Liver (tissue), 9 donors: Measurements from ENCODE around the gene CABS1. TPM values are rescaled to one million over a fixed set of nuclear protein-coding genes. Genes with fewer than 3 reads are reported as not detected.

ENCODE experiments used
- DNase-seq: peaks from one replicate; pipeline ENCODE4 v3.0.0-alpha.2; 2017; ENCODE audit warnings: low spot score
- H3K27ac ChIP-seq, 2 donors: one replicate each; pipeline ENCODE4 v1.7.0; 2013; ENCODE audit warnings: inconsistent platforms in 2 of 2, low read length in 2 of 2, control low read depth in 1 of 2, low read depth in 1 of 2, mild to moderate bottlenecking in 1 of 2
- H3K27me3 ChIP-seq, 4 donors: one replicate each; pipeline versions ENCODE4 v1.6.1 to v1.7.0; 2013; ENCODE audit warnings: low read length in 3 of 4, inconsistent platforms in 1 of 4, mild to moderate bottlenecking in 1 of 4, moderate library complexity in 1 of 4; ENCODE audit not compliant: control insufficient read depth in 4 of 4, insufficient read depth in 4 of 4
- H3K36me3 ChIP-seq, 4 donors: one replicate each; pipeline versions ENCODE4 v1.6.1 to v1.7.0; 2013; ENCODE audit warnings: low read length in 3 of 4, mild to moderate bottlenecking in 3 of 4, low read depth in 1 of 4, moderate library complexity in 1 of 4; ENCODE audit not compliant: control insufficient read depth in 4 of 4, insufficient read depth in 3 of 4
- H3K4me1 ChIP-seq, 4 donors: one replicate each; pipeline versions ENCODE4 v1.6.1 to v1.7.0; 2013; ENCODE audit warnings: low read length in 3 of 4, mild to moderate bottlenecking in 3 of 4, moderate library complexity in 1 of 4; ENCODE audit not compliant: control insufficient read depth in 4 of 4, insufficient read depth in 4 of 4
- H3K4me3 ChIP-seq, 3 donors: one replicate each; pipeline versions ENCODE4 v1.6.1 to v1.7.0; 2013; ENCODE audit warnings: low read length in 3 of 3, control low read depth in 1 of 3, low read depth in 1 of 3, mild to moderate bottlenecking in 1 of 3
- H3K9ac ChIP-seq, 2 donors: one replicate each; pipeline ENCODE4 v1.7.0; 2013; ENCODE audit warnings: low read length in 2 of 2, mild to moderate bottlenecking in 2 of 2, moderate library complexity in 2 of 2, control low read depth in 1 of 2, low read depth in 1 of 2
- H3K9me3 ChIP-seq, 4 donors: one replicate each; pipeline versions ENCODE4 v1.6.1 to v1.7.0; 2013; ENCODE audit warnings: low read length in 3 of 4; ENCODE audit not compliant: control insufficient read depth in 4 of 4
- EGR1 ChIP-seq, 2 donors: IDR thresholded peaks; 2 replicates each; pipeline ENCODE4 v1.6.1; 2016 to 2018; ENCODE audit warnings: antibody characterized with exemption in 2 of 2, low read depth in 2 of 2
- FOXA2 ChIP-seq: IDR thresholded peaks from 2 replicates; pipeline ENCODE4 v1.6.1; 2016; ENCODE audit warnings: antibody characterized with exemption
- GABPA ChIP-seq, 2 donors: IDR thresholded peaks in 1 of 2; conservative IDR thresholded peaks in 1 of 2; 2 replicates each; pipeline ENCODE4 v1.6.1; 2016; ENCODE audit warnings: antibody characterized with exemption in 2 of 2, mild to moderate bottlenecking in 1 of 2, moderate library complexity in 1 of 2
- HNF4A ChIP-seq, 2 donors: conservative IDR thresholded peaks; 2 replicates each; pipeline ENCODE4 v1.6.1; 2016; ENCODE audit warnings: antibody characterized with exemption in 2 of 2, mild to moderate bottlenecking in 2 of 2
- HNF4G ChIP-seq: IDR thresholded peaks from 2 replicates; pipeline ENCODE4 v1.6.1; 2016; ENCODE audit warnings: antibody characterized with exemption
- NR2F2 ChIP-seq: IDR thresholded peaks from 2 replicates; pipeline ENCODE4 v1.6.1; 2016; ENCODE audit warnings: antibody characterized with exemption
- RAD21 ChIP-seq, 2 donors: IDR thresholded peaks; 2 replicates each; pipeline ENCODE4 v1.6.1; 2016; ENCODE audit warnings: antibody characterized with exemption in 2 of 2, mild to moderate bottlenecking in 2 of 2
- RXRA ChIP-seq, 2 donors: IDR thresholded peaks; 2 replicates each; pipeline ENCODE4 v1.6.1; 2017 to 2018; ENCODE audit warnings: antibody characterized with exemption in 2 of 2, mild to moderate bottlenecking in 1 of 2
- TAF1 ChIP-seq: conservative IDR thresholded peaks from 2 replicates; pipeline ENCODE4 v1.6.1; 2016; ENCODE audit warnings: antibody characterized with exemption, mild to moderate bottlenecking
- WGBS: extraction: QIAGEN DNeasy Blood & Tissue Kit; methylation state at CpG from one replicate; pipeline ENCODE4 v1.1.7; 2013; 5-methylcytosine and 5-hydroxymethylcytosine counted together
- polyA plus RNA-seq, 2 donors: library from polyadenylated mRNA; stranded (reverse) in 1 of 2; unstranded in 1 of 2; fragments of 200-250 nt in 1 of 2; fragments of >200 nt in 1 of 2; fragmentation: Nextera tagmentation in 1 of 2; extraction: Ambion mirVana in 1 of 2; gene quantifications; one replicate each; pipeline versions ENCODE4 v1.2.1 to v1.2.3, GENCODE V29; 2013 to 2015
- total RNA-seq, 2 donors: library from RNA; depleted of rRNA; stranded (reverse); fragments of >200 nt; gene quantifications; one replicate each; pipeline ENCODE4 v1.2.3, GENCODE V29; 2014
- TF ChIP-seq, protein P1 (sequence below): IDR thresholded peaks from 2 replicates; pipeline ENCODE4 v1.6.1; 2016; ENCODE audit warnings: antibody characterized with exemption
- TF ChIP-seq, protein P2 (sequence below): IDR thresholded peaks from 2 replicates; pipeline ENCODE4 v1.6.1; 2016; ENCODE audit warnings: antibody characterized with exemption
- TF ChIP-seq, protein P3 (sequence below): fragments of 150-350 bp; IDR thresholded peaks from 2 replicates; pipeline ENCODE4 v1.5.1; 2017; ENCODE audit warnings: improper control_type of control experiment, low read depth, low read length; ENCODE audit not compliant: missing input control
- donor health status: healthy.
- donor health status: healthy.
- donor health status: healthy.
- donor health status: healthy.
- donor health status: healthy.

The CABS1 gene
- total and polyA plus RNA-seq, 4 donors, result not detected

GRCh38 chr4:70336043-70336442 is 1.3 kb downstream of the CABS1 start:
- H3K9ac ChIP-seq, result no peak overlapping the region
- no peaks in the 10 kb centered on the region for H3K27me3 ChIP-seq
- no peaks in the 10 kb centered on the region for H3K4me1 ChIP-seq
- DNase-seq, result no peak
- no peak overlapping the region for H3K27ac ChIP-seq
- no peak overlapping the region for H3K4me3 ChIP-seq
- H3K9me3 ChIP-seq, result no peaks in the 10 kb centered on the region
- TF ChIP-seq RAD21 (IDR thresholded peaks at IDR 0.05), result no peak
- TF ChIP-seq HNF4A (conservative IDR thresholded peaks at IDR 0.05), result no peak
- no peak for TF ChIP-seq TAF1
- no peak for TF ChIP-seq EGR1 (IDR thresholded peaks at IDR 0.05; ENCODE audit: low read depth in 2 of 2)
- no peak for TF ChIP-seq GABPA (IDR thresholded peaks at IDR 0.05 in 1 of 2, conservative IDR thresholded peaks at IDR 0.05 in 1 of 2)
- no peak for TF ChIP-seq HNF4G
- no peak for TF ChIP-seq RXRA (IDR thresholded peaks at IDR 0.05)
- no peak for TF ChIP-seq NR2F2
- no peaks in the 10 kb centered on the region for H3K36me3 ChIP-seq
- WGBS, result 78% methylated on average over 5 of the region's 5 CpGs

DNA sequence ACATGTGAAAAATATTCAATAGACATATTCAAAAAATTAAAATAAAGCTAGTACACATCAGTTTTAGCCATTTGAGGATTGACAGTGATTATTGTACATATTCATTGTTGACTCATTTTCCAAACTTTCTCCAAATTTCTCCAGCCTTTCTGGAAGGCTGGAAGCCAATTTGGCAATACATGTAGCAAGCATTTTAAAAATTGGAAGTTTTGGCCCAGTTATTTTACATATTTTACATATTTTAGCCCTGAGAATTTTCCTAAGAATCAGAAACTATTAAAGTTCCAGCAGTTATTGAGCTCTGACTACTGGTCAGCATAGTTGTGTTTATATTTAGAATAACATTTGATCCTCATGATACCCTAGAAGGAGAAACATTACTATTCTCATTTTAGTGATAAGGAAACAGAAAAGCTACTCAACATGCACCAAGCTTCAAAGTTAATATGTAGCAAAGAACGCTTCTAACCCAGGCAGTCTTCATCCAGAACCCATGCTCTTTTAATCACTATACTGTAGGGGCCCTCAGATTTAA is 3.2 kb downstream of the CABS1 start:
- no peak overlapping the region for H3K4me3 ChIP-seq
- 63% methylated on average over 1 of the region's 1 CpG for WGBS
- no peaks in the 10 kb centered on the region for H3K36me3 ChIP-seq
- H3K9me3 ChIP-seq, result no peaks in the 10 kb centered on the region
- peaks cover 0 to 3% (median 0%) of the 10 kb centered on the region in 4 donors for H3K27me3 ChIP-seq
- H3K4me1 ChIP-seq, result no peaks in the 10 kb centered on the region
- no peak overlapping the region for H3K27ac ChIP-seq
- H3K9ac ChIP-seq, result no peak overlapping the region
- TF ChIP-seq, protein P1, sequence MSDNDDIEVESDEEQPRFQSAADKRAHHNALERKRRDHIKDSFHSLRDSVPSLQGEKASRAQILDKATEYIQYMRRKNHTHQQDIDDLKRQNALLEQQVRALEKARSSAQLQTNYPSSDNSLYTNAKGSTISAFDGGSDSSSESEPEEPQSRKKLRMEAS, result no peak
- TF ChIP-seq TAF1 (no peak), NR2F2 (no peak), RAD21 (IDR thresholded peaks at IDR 0.05) (no peak)
- TF ChIP-seq, protein P2, sequence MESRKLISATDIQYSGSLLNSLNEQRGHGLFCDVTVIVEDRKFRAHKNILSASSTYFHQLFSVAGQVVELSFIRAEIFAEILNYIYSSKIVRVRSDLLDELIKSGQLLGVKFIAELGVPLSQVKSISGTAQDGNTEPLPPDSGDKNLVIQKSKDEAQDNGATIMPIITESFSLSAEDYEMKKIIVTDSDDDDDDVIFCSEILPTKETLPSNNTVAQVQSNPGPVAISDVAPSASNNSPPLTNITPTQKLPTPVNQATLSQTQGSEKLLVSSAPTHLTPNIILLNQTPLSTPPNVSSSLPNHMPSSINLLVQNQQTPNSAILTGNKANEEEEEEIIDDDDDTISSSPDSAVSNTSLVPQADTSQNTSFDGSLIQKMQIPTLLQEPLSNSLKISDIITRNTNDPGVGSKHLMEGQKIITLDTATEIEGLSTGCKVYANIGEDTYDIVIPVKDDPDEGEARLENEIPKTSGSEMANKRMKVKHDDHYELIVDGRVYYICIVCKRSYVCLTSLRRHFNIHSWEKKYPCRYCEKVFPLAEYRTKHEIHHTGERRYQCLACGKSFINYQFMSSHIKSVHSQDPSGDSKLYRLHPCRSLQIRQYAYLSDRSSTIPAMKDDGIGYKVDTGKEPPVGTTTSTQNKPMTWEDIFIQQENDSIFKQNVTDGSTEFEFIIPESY, result no peak
- no peak for DNase-seq

DNA sequence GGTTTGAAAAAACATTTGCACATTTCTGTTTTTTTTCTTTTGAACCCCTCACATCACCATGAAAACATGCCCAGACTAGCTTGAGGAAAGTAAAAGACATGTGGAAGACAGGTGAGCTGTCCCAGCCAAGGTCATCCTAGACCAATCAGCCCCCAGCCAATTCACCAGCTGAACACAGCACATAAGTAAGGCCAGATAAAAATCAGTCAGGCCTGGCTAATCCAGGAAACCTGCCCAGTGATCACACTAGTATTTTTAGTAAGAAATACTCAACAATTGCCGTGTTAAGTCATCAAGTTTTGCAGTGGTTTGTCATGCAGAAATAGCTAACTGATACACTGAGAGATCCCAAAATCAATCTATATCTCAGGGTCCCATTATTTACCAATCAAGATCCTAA is 21.4 kb downstream of the CABS1 start:
- no peaks in the 10 kb centered on the region for H3K4me1 ChIP-seq
- TF ChIP-seq, protein P1, result no peak
- no peak for TF ChIP-seq GABPA (IDR thresholded peaks at IDR 0.05 in 1 of 2, conservative IDR thresholded peaks at IDR 0.05 in 1 of 2)
- TF ChIP-seq FOXA2, result no peak
- TF ChIP-seq, protein P3, sequence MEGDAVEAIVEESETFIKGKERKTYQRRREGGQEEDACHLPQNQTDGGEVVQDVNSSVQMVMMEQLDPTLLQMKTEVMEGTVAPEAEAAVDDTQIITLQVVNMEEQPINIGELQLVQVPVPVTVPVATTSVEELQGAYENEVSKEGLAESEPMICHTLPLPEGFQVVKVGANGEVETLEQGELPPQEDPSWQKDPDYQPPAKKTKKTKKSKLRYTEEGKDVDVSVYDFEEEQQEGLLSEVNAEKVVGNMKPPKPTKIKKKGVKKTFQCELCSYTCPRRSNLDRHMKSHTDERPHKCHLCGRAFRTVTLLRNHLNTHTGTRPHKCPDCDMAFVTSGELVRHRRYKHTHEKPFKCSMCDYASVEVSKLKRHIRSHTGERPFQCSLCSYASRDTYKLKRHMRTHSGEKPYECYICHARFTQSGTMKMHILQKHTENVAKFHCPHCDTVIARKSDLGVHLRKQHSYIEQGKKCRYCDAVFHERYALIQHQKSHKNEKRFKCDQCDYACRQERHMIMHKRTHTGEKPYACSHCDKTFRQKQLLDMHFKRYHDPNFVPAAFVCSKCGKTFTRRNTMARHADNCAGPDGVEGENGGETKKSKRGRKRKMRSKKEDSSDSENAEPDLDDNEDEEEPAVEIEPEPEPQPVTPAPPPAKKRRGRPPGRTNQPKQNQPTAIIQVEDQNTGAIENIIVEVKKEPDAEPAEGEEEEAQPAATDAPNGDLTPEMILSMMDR, result no peak
- no peak for TF ChIP-seq HNF4A (conservative IDR thresholded peaks at IDR 0.05)
- H3K4me3 ChIP-seq, result no peak overlapping the region
- whole genome bisulfite sequencing, result 72% methylated on average over 1 of the region's 1 CpG
- no peak overlapping the region for H3K9ac ChIP-seq
- H3K27ac ChIP-seq, result no peak overlapping the region
- H3K36me3 ChIP-seq, result no peaks in the 10 kb centered on the region
- no peak for DNase-seq
- no peaks in the 10 kb centered on the region for H3K27me3 ChIP-seq
- H3K9me3 ChIP-seq, result no peaks in the 10 kb centered on the region
